GM12878 (cell line): ENCODE data around the gene PDE3B. TPM values are rescaled to one million over a fixed set of nuclear protein-coding genes. Genes with fewer than 3 reads are reported as not detected.
"Not testable (repeated sequence)": the region's sequence is repeated elsewhere in the genome, so short reads cannot be mapped to it uniquely, and the experiment has no call there.

Experiments
- ATAC-seq: fragments of 200-7000 bp; cut with Tn5 transposase; 3 replicates; pipeline ENCODE4 v1.9.1; 2020; ENCODE audit warnings: mild to moderate bottlenecking, moderate library complexity
- BruUV-seq: library from RNA; stranded (reverse); fragments of 400-500 nt; replicated peaks from 2 replicates; lab custom pipeline; 2021; lab: Mats Ljungman, UMichigan
- CTCF ChIA-PET: fragments of 300-600 bp; sonication (Branson Sonifier 250); formaldehyde crosslinking; extraction: SDS; loops from one replicate; lab custom pipeline; 2021; ENCODE audit warnings: inconsistent platforms; lab: Yijun Ruan, JAX
- POLR2A ChIA-PET: fragments of 350-600 bp; formaldehyde crosslinking; extraction: SDS; loops from one replicate; lab custom pipeline; 2021; ENCODE audit warnings: inconsistent platforms; lab: Charles Lee
- RAD21 ChIA-PET: fragments of 300-600 bp; sonication (Branson Sonifier 250); formaldehyde crosslinking; loops from one replicate; lab custom pipeline; 2023; ENCODE audit warnings: antibody characterized with exemption; ENCODE audit not compliant: unreplicated experiment; lab: Charles Lee
- SMC1A ChIA-PET: fragments of 300-600 bp; sonication (Branson Sonifier 250); formaldehyde crosslinking; loops from one replicate; lab custom pipeline; 2023; ENCODE audit not compliant: unreplicated experiment, uncharacterized antibody; lab: Charles Lee
- DNase-seq: peaks from one replicate; pipeline ENCODE4 v3.0.0-alpha.2; 2011; ENCODE audit warnings: low read depth, low spot score
- FAIRE-seq: peaks from 3 replicates; lab custom pipeline; 2011; peaks lifted over from hg19 to GRCh38; lab: Jason Lieb, UNC
- H2AFZ ChIP-seq: 2 replicates; pipeline ENCODE4 v1.6.0; 2011; ENCODE audit warnings: low read depth, low read length, control low read depth; ENCODE audit not compliant: control insufficient read depth
- H3K27ac ChIP-seq: 2 replicates; pipeline ENCODE4 v1.5.1; 2011; ENCODE audit warnings: control low read depth; ENCODE audit not compliant: control insufficient read depth, insufficient read depth
- H3K27me3 ChIP-seq, 2 experiments: replicated peaks in 1 of 2; 2 replicates each; pipeline versions ENCODE4 v1.6.0 to v1.6.1; 2011; ENCODE audit warnings: low read length in 1 of 2; ENCODE audit not compliant: control insufficient read depth in 2 of 2, insufficient read depth in 2 of 2
- H3K36me3 ChIP-seq, 2 experiments: 2 replicates each; pipeline ENCODE4 v1.5.1; 2011; ENCODE audit warnings: low read length in 1 of 2; ENCODE audit not compliant: control insufficient read depth in 2 of 2, insufficient read depth in 2 of 2
- H3K4me1 ChIP-seq: 2 replicates; pipeline ENCODE4 v1.6.1; 2011; ENCODE audit warnings: mild to moderate bottlenecking, low read length, moderate library complexity, mixed read lengths; ENCODE audit not compliant: control insufficient read depth, insufficient read depth
- H3K4me2 ChIP-seq: 2 replicates; pipeline ENCODE4 v1.6.0; 2011; ENCODE audit warnings: control low read depth; ENCODE audit not compliant: control insufficient read depth, insufficient read depth
- H3K4me3 ChIP-seq: fragments of 200-600 bp; sonication (generic); 2 replicates; pipeline ENCODE4 v1.5.1; 2016
- H3K79me2 ChIP-seq: 2 replicates; pipeline ENCODE4 v1.6.0; 2011; ENCODE audit warnings: low read length; ENCODE audit not compliant: control insufficient read depth, insufficient read depth
- H3K9ac ChIP-seq: 2 replicates; pipeline ENCODE4 v1.8.0; 2011; ENCODE audit warnings: low read length, control low read depth, mixed read lengths; ENCODE audit not compliant: control insufficient read depth, insufficient read depth
- H3K9me3 ChIP-seq: replicated peaks from 3 replicates; pipeline ENCODE4 v1.5.1; 2011; ENCODE audit warnings: mild to moderate bottlenecking, low read length; ENCODE audit not compliant: control insufficient read depth, insufficient read depth
- H4K20me1 ChIP-seq: 2 replicates; pipeline ENCODE4 v1.6.0; 2011; ENCODE audit not compliant: control insufficient read depth, insufficient read depth
- EP300 ChIP-seq, 2 experiments: fragments of 150-350 bp in 1 of 2; IDR thresholded peaks; 2 replicates each; pipeline ENCODE4 v1.6.1; 2011 to 2012; ENCODE audit warnings: low read depth in 2 of 2, low read length in 2 of 2, borderline replicate concordance in 1 of 2, improper control_type of control experiment in 1 of 2, inconsistent platforms in 1 of 2; ENCODE audit not compliant: control insufficient read depth in 1 of 2
- NBN ChIP-seq: fragments of 450-650 bp; IDR thresholded peaks from 2 replicates; pipeline ENCODE4 v1.6.1; 2016
- NFXL1 ChIP-seq: fragments of 450-650 bp; IDR thresholded peaks from 2 replicates; pipeline ENCODE4 v1.6.1; 2017; ENCODE audit warnings: antibody characterized with exemption, mild to moderate bottlenecking, borderline replicate concordance
- POU2F2 ChIP-seq: IDR thresholded peaks from 3 replicates; pipeline ENCODE4 v1.6.1; 2011; ENCODE audit warnings: low read depth, mild to moderate bottlenecking, low read length, borderline replicate concordance
- WGBS: methylation state at CpG from one replicate; pipeline ENCODE4 v1.1.6; 2016; ENCODE audit warnings: low lambda C conversion rate; ENCODE audit not compliant: insufficient replicate concordance, insufficient coverage; ENCODE audit errors: missing lambda C conversion rate; 5-methylcytosine and 5-hydroxymethylcytosine counted together
- in situ Hi-C: fragments of 300-500 bp; cut with MboI; formaldehyde crosslinking; loops from 9 replicates; pipeline ENCODE4 v1.14.3; 2018; ENCODE audit warnings: mixed read lengths
- intact Hi-C: fragments of 100-400 bp; cut with micrococcal nuclease; formaldehyde crosslinking; loops from one replicate; pipeline ENCODE4 v1.14.2; 2022; ENCODE audit not compliant: unreplicated experiment
- polyA plus RNA-seq, 11 experiments: library from polyadenylated mRNA; depleted of rRNA in 4 of 11; unstranded in 6 of 11; stranded (reverse) in 5 of 11; fragments of >200 nt; fragmentation: Nextera tagmentation in 4 of 11; fragmentation: Illumina TruSeq in 1 of 11; extraction: Ambion mirVana in 4 of 11; extraction: Trizol in 1 of 11; gene quantifications; 1 replicate in 1 of 11; 2 replicates in 10 of 11; pipeline versions ENCODE4 v1.2.1 to v1.2.3, GENCODE V29; 2011 to 2016; ENCODE audit warnings: inconsistent platforms in 2 of 11, missing spikeins in 2 of 11, low read depth in 1 of 11
- total RNA-seq, 4 experiments: library from RNA; depleted of rRNA in 3 of 4; stranded (reverse); fragments of >200 nt in 3 of 4; fragmentation: Illumina TruSeq in 1 of 4; extraction: Trizol in 1 of 4; gene quantifications; 2 replicates each; pipeline versions ENCODE4 v1.2.1 to v1.2.3, GENCODE V29; 2013 to 2021
- TF ChIP-seq, protein P1 (sequence below): fragments of 150-350 bp; IDR thresholded peaks from 2 replicates; pipeline ENCODE4 v1.6.1; 2016; ENCODE audit warnings: low read depth, low read length

The PDE3B gene
- total and polyA plus RNA-seq, 10 of the 15 experiments (the other 5 are each of a cell fraction or from before 2014, with no cell fraction given): 0.04 to 3.1 (median 1.9) TPM

DNA sequence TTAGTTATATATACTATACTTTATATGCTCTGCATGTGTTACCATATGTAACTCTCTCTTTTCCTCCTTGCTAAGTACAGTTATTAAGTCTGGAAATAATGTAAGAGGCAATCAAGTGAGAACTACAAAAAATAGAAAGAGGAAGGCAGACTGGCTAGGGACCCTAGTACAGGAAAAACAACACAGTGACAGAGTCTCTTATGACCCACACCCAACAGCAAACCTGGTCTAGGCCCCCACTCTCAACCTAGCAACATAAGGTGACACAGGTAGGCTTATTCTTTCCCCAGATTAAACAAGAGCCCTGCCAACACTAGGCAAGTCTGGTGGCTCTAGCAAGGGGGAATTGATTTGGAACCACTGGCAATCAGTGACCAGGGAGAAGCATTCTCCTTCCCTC is 132.3 kb downstream of the PDE3B start:
- no peak for TF ChIP-seq EP300 (IDR thresholded peaks at IDR 0.05; ENCODE audit: borderline replicate concordance in 1 of 2, control insufficient read depth in 1 of 2, low read depth in 2 of 2, low read length in 2 of 2)
- no peak for TF ChIP-seq NBN
- TF ChIP-seq NFXL1: no peak
- TF ChIP-seq, protein P1, sequence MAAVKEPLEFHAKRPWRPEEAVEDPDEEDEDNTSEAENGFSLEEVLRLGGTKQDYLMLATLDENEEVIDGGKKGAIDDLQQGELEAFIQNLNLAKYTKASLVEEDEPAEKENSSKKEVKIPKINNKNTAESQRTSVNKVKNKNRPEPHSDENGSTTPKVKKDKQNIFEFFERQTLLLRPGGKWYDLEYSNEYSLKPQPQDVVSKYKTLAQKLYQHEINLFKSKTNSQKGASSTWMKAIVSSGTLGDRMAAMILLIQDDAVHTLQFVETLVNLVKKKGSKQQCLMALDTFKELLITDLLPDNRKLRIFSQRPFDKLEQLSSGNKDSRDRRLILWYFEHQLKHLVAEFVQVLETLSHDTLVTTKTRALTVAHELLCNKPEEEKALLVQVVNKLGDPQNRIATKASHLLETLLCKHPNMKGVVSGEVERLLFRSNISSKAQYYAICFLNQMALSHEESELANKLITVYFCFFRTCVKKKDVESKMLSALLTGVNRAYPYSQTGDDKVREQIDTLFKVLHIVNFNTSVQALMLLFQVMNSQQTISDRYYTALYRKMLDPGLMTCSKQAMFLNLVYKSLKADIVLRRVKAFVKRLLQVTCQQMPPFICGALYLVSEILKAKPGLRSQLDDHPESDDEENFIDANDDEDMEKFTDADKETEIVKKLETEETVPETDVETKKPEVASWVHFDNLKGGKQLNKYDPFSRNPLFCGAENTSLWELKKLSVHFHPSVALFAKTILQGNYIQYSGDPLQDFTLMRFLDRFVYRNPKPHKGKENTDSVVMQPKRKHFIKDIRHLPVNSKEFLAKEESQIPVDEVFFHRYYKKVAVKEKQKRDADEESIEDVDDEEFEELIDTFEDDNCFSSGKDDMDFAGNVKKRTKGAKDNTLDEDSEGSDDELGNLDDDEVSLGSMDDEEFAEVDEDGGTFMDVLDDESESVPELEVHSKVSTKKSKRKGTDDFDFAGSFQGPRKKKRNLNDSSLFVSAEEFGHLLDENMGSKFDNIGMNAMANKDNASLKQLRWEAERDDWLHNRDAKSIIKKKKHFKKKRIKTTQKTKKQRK: no peak
- TF ChIP-seq POU2F2: no peak
- H3K27ac ChIP-seq: no peak overlapping the region
- H3K4me3 ChIP-seq: no peak overlapping the region
- H2AFZ ChIP-seq: no peak overlapping the region
- H3K36me3 ChIP-seq: no peaks in the 10 kb centered on the region
- H3K9ac ChIP-seq: no peak overlapping the region
- H3K4me2 ChIP-seq: no peak overlapping the region
- ChIA-PET POLR2A (no interaction called here), SMC1A (no interaction called here), RAD21 (no interaction called here), CTCF (interaction anchor here (1.1 kb wide), 1 partner anchor 21 kb away, joined by 3 read pairs; no protein-coding TSS in a partner anchor)
- FAIRE-seq (no peak), DNase-seq (no peak), ATAC-seq (no peak)
- no TSS peak for BruUV-seq
- intact Hi-C loops: no loop called here
- no peaks in the 10 kb centered on the region for H4K20me1 ChIP-seq
- H3K9me3 ChIP-seq: no peaks in the 10 kb centered on the region; the same call in 2 of the 3 replicates
- in situ Hi-C loops: no loop called here
- H3K27me3 ChIP-seq: no peaks in the 10 kb centered on the region
- H3K4me1 ChIP-seq: no peaks in the 10 kb centered on the region
- no peaks in the 10 kb centered on the region for H3K79me2 ChIP-seq

DNA sequence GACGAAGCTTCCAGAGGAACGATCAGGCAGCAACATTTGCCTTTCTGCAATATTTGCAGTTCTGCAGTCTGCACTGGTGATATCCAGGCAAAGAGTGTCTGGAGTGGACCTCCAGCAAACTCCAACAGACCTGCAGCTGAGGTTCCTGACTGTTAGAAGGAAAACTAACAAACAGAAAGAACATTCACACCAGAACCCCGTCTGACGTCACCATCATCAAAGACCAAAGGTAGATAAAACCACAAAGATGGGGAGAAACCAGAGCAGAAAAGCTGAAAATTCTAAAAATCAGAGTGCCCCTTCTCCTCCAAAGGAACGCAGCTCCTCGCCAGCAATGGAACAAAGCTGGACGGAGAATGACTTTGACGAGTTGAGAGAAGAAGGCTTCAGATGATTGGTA is 134.9 kb downstream of the PDE3B start:
- H3K9me3 ChIP-seq, H3K4me3 ChIP-seq, CTCF ChIA-PET, DNase-seq, ATAC-seq, SMC1A ChIA-PET, RAD21 ChIA-PET, H3K79me2 ChIP-seq, intact Hi-C loops, H3K27me3 ChIP-seq, H3K9ac ChIP-seq, H2AFZ ChIP-seq, POLR2A ChIA-PET, H4K20me1 ChIP-seq, H3K36me3 ChIP-seq, H3K4me1 ChIP-seq, in situ Hi-C loops, BruUV-seq, FAIRE-seq, H3K27ac ChIP-seq, H3K4me2 ChIP-seq: not testable (repeated sequence)
- 87% methylated on average over 8 of the region's 8 CpGs for WGBS
